Gastrocnemius medialis (tissue), 4 donors: ENCODE measurements around the gene PUM1. TPM values are rescaled to one million over a fixed set of nuclear protein-coding genes. Genes with fewer than 3 reads are reported as not detected.
"Not testable (repeated sequence)": the region's sequence is repeated elsewhere in the genome, so short reads cannot be mapped to it uniquely, and the experiment has no call there.

ENCODE experiments used
- ATAC-seq, 2 donors: fragments of 150-250 bp; one replicate each; pipeline ENCODE4 v1.9.1; 2016
- DNase-seq, 2 donors: peaks; one replicate each; pipeline ENCODE4 v3.0.0-alpha.2; 2019
- H3K27ac ChIP-seq, 4 donors: fragments of 200-600 bp; sonication (generic); 1 replicate in 1 of 4; 2 replicates in 3 of 4; pipeline ENCODE4 v1.5.1; 2016 to 2018; ENCODE audit warnings: mild to moderate bottlenecking in 2 of 4, moderate library complexity in 1 of 4
- H3K27me3 ChIP-seq, 3 donors: fragments of 200-600 bp; sonication (generic) in 2 of 3; 1 replicate in 1 of 3; 2 replicates in 2 of 3; pipeline versions ENCODE4 v1.5.1 to v1.6.0; 2016 to 2019; ENCODE audit warnings: mild to moderate bottlenecking in 1 of 3, moderate library complexity in 1 of 3
- H3K36me3 ChIP-seq, 2 donors: fragments of 200-600 bp; sonication (generic) in 1 of 2; one replicate each; pipeline ENCODE4 v1.5.1; 2017 to 2018
- H3K4me1 ChIP-seq, 2 donors: fragments of 200-600 bp; sonication (generic) in 1 of 2; one replicate each; pipeline ENCODE4 v1.5.1; 2016 to 2017; ENCODE audit warnings: mild to moderate bottlenecking in 2 of 2
- H3K4me3 ChIP-seq, 4 donors: fragments of 200-600 bp; sonication (generic) in 3 of 4; 1 replicate in 1 of 4; 2 replicates in 3 of 4; pipeline ENCODE4 v1.5.1; 2016 to 2019; ENCODE audit warnings: mild to moderate bottlenecking in 2 of 4
- H3K9me3 ChIP-seq, 3 donors: fragments of 200-600 bp; sonication (generic) in 2 of 3; 1 replicate in 1 of 3; 2 replicates in 2 of 3; pipeline ENCODE4 v1.5.1; 2016 to 2019
- CTCF ChIP-seq, 5 experiments: fragments of 450-650 bp in 3 of 5; fragments of 200-600 bp in 2 of 5; sonication (generic) in 2 of 5; IDR thresholded peaks in 4 of 5; conservative IDR thresholded peaks in 1 of 5; 1 replicate in 4 of 5; 2 replicates in 1 of 5; pipeline ENCODE4 v1.5.1; 2016 to 2019; ENCODE audit warnings: antibody characterized with exemption in 5 of 5, mild to moderate bottlenecking in 3 of 5, moderate library complexity in 3 of 5
- POLR2A ChIP-seq, 2 donors: fragments of 450-650 bp; IDR thresholded peaks; one replicate each; pipeline ENCODE4 v1.6.1; 2017; ENCODE audit warnings: antibody characterized with exemption in 2 of 2, mild to moderate bottlenecking in 2 of 2, moderate library complexity in 2 of 2
- in situ Hi-C, 4 donors: fragments of 200-750 bp; cut with MboI; loops; one replicate each; pipeline versions ENCODE4 v1.15.0 to v1.8.0; 2017; ENCODE audit warnings: low sequenced_read_pairs in 4 of 4
- intact Hi-C: fragments of 100-400 bp; cut with DNase I; formaldehyde crosslinking; loops from one replicate; pipeline ENCODE4 v1.15.1; 2023; ENCODE audit warnings: low total_unique reads
- total RNA-seq, 4 donors: library from RNA; depleted of rRNA; stranded (reverse); fragments of >200 nt; gene quantifications; one replicate each; pipeline versions ENCODE4 v1.1.0 to v1.2.3, GENCODE V29; 2016

PUM1 gene
- total RNA-seq, 4 donors from 2014 or later = 56.7 to 111 (median 76.4) TPM

- intact Hi-C loops = no loop called here
Measured at GRCh38 chr1:31051611-31052010, 13.9 kb downstream of the PUM1 start.

GRCh38 chr1:31047507-31047906 lies 18.0 kb downstream of the PUM1 start:
- H3K27ac ChIP-seq, H3K9me3 ChIP-seq, ATAC-seq, H3K4me3 ChIP-seq, DNase-seq, H3K36me3 ChIP-seq, in situ Hi-C loops, intact Hi-C loops, H3K27me3 ChIP-seq: not testable (repeated sequence)
- peaks cover 21 to 25% of the 10 kb centered on the region in 2 donors for H3K4me1 ChIP-seq

More at GRCh38 chr1:31051611-31052010, 13.9 kb downstream of the PUM1 start:
- no peak for DNase-seq
- H3K4me3 ChIP-seq = no peak overlapping the region
- no peaks in the 10 kb centered on the region for H3K36me3 ChIP-seq
- H3K4me1 ChIP-seq = peaks cover 43 to 53% of the 10 kb centered on the region in 2 donors
- H3K27me3 ChIP-seq = no peaks in the 10 kb centered on the region
- H3K9me3 ChIP-seq = no peaks in the 10 kb centered on the region
- ATAC-seq = no peak
- no peak for TF ChIP-seq POLR2A (IDR thresholded peaks at IDR 0.05)
- TF ChIP-seq CTCF (IDR thresholded peaks at IDR 0.05 in 4 of 5, conservative IDR thresholded peaks at IDR 0.05 in 1 of 5) = no peak
- no peak overlapping the region for H3K27ac ChIP-seq
- in situ Hi-C loops = no loop called here

GRCh38 chr1:31043631-31044030 lies 21.9 kb downstream of the PUM1 start:
- in situ Hi-C loops (no loop called here), intact Hi-C loops (no loop called here)
- Histone ChIP-seq H3K27me3 (no peaks in the 10 kb centered on the region), H3K27ac (no peak overlapping the region), H3K9me3 (no peaks in the 10 kb centered on the region), H3K4me1 (peaks cover 39 to 45% of the 10 kb centered on the region in 2 donors), H3K4me3 (no peak overlapping the region), H3K36me3 (no peaks in the 10 kb centered on the region)
- DNase-seq (no peak), ATAC-seq (no peak)
- no peak for TF ChIP-seq POLR2A (IDR thresholded peaks at IDR 0.05)
- no peak for TF ChIP-seq CTCF (IDR thresholded peaks at IDR 0.05 in 4 of 5, conservative IDR thresholded peaks at IDR 0.05 in 1 of 5)

GRCh38 chr1:31042656-31043055 lies 22.9 kb downstream of the PUM1 start:
- Histone ChIP-seq H3K4me3 (no peak overlapping the region), H3K36me3 (no peaks in the 10 kb centered on the region), H3K27me3 (no peaks in the 10 kb centered on the region), H3K27ac (no peak overlapping the region), H3K4me1 (peaks cover 45 to 50% of the 10 kb centered on the region in 2 donors), H3K9me3 (no peaks in the 10 kb centered on the region)
- no peak for TF ChIP-seq CTCF (IDR thresholded peaks at IDR 0.05 in 4 of 5, conservative IDR thresholded peaks at IDR 0.05 in 1 of 5)
- no peak for TF ChIP-seq POLR2A (IDR thresholded peaks at IDR 0.05)
- DNase-seq (no peak), ATAC-seq (peak in 1 of 2 donors; percentile 31)
- intact Hi-C loops (no loop called here), in situ Hi-C loops (no loop called here)

GRCh38 chr1:31041529-31041928 lies 24.0 kb downstream of the PUM1 start:
- intact Hi-C loops = no loop called here
- H3K36me3 ChIP-seq = no peaks in the 10 kb centered on the region

More at GRCh38 chr1:31041529-31041928, 24.0 kb downstream of the PUM1 start:
- H3K9me3 ChIP-seq = no peaks in the 10 kb centered on the region
- TF ChIP-seq CTCF (IDR thresholded peaks at IDR 0.05 in 4 of 5, conservative IDR thresholded peaks at IDR 0.05 in 1 of 5) (no peak), POLR2A (IDR thresholded peaks at IDR 0.05) (no peak)
- H3K27me3 ChIP-seq = no peaks in the 10 kb centered on the region
- H3K27ac ChIP-seq = no peak overlapping the region
- peaks cover 43 to 48% of the 10 kb centered on the region in 2 donors for H3K4me1 ChIP-seq
- no peak overlapping the region for H3K4me3 ChIP-seq
- in situ Hi-C loops = no loop called here
- no peak for DNase-seq
- ATAC-seq = no peak
